Activated CD8-positive, alpha-beta memory T cell treated with anti-CD3 and anti-CD28 coated beads, Interleukin-2, amount 10 ng/mL, durations not matched to agents 7 days and 5 days (primary cell): ENCODE data around the gene ACP7. TPM values are rescaled to one million over a fixed set of nuclear protein-coding genes. Genes with fewer than 3 reads are reported as not detected.
"Not testable (repeated sequence)": the region's sequence is repeated elsewhere in the genome, so short reads cannot be mapped to it uniquely, and the experiment has no call there.

ENCODE experiments used
- ATAC-seq: fragments of 150-1000 bp; cut with Tn5 transposase; one replicate; pipeline ENCODE4 v1.10.0; 2021; ENCODE audit warnings: moderate library complexity
- CTCF ChIA-PET: fragments of 350-600 bp; sonication (Branson Sonifier 250); formaldehyde crosslinking; loops from one replicate; lab custom pipeline; 2021; ENCODE audit warnings: antibody characterized with exemption; lab: Charles Lee
- DNase-seq: peaks from one replicate; pipeline ENCODE4 v3.0.0-alpha.2; 2020
- H3K27ac Mint-ChIP-seq: one replicate; pipeline ENCODE4 v1.8.0; 2021; ENCODE audit warnings: mild to moderate bottlenecking, mixed read lengths
- H3K27me3 Mint-ChIP-seq: one replicate; pipeline ENCODE4 v1.8.0; 2021; ENCODE audit warnings: mixed read lengths
- H3K36me3 Mint-ChIP-seq: one replicate; pipeline ENCODE4 v1.8.0; 2021; ENCODE audit warnings: mild to moderate bottlenecking, mixed read lengths
- H3K4me1 Mint-ChIP-seq: one replicate; pipeline ENCODE4 v1.8.0; 2021; ENCODE audit warnings: mixed read lengths
- H3K4me3 Mint-ChIP-seq: one replicate; pipeline ENCODE4 v1.8.0; 2021; ENCODE audit warnings: mild to moderate bottlenecking, moderate library complexity, mixed read lengths
- H3K9me3 Mint-ChIP-seq: one replicate; pipeline ENCODE4 v1.8.0; 2022; ENCODE audit warnings: low read depth, mixed read lengths
- total RNA-seq, 2 experiments: library from RNA; stranded (reverse); gene quantifications; one replicate each; pipeline ENCODE4 v1.2.3, GENCODE V29; 2021

ACP7 gene
- total RNA-seq, 2 experiments from 2014 or later = not detected

GRCh38 chr19:39082745-39083598 lies 1.2 kb upstream of the ACP7 start:
- Mint-ChIP-seq H3K4me1 (peaks cover 14% of the 10 kb centered on the region), H3K4me3 (no peak overlapping the region), H3K27ac (no peak overlapping the region), H3K36me3 (no peaks in the 10 kb centered on the region), H3K27me3 (peaks cover 58% of the 10 kb centered on the region), H3K9me3 (no peaks in the 10 kb centered on the region)
- no peak for DNase-seq
- no peak for ATAC-seq
- CTCF ChIA-PET = no interaction called here

GRCh38 chr19:39083599-39083982 lies 577 bp upstream of the ACP7 start:
- peaks cover 58% of the 10 kb centered on the region for H3K27me3 Mint-ChIP-seq
- DNase-seq = no peak
- H3K9me3 Mint-ChIP-seq = no peaks in the 10 kb centered on the region
- H3K4me3 Mint-ChIP-seq = no peak overlapping the region
- peak; percentile 23 for ATAC-seq
- H3K27ac Mint-ChIP-seq = no peak overlapping the region
- CTCF ChIA-PET = interaction anchor here (0.8 kb wide), 1 partner anchor 9 kb away, joined by 3 read pairs; no protein-coding TSS in a partner anchor
- peaks cover 14% of the 10 kb centered on the region for H3K4me1 Mint-ChIP-seq
- no peaks in the 10 kb centered on the region for H3K36me3 Mint-ChIP-seq

- ATAC-seq (no peak), DNase-seq (no peak)
- peaks cover 14% of the 10 kb centered on the region for H3K4me1 Mint-ChIP-seq
- H3K4me3 Mint-ChIP-seq = no peak overlapping the region
- H3K27me3 Mint-ChIP-seq = peaks cover 60% of the 10 kb centered on the region
- no peaks in the 10 kb centered on the region for H3K9me3 Mint-ChIP-seq
- CTCF ChIA-PET = no interaction called here
- H3K27ac Mint-ChIP-seq = no peak overlapping the region
- no peaks in the 10 kb centered on the region for H3K36me3 Mint-ChIP-seq
Observed at GRCh38 chr19:39084732-39085080, 538 bp downstream of the ACP7 start.

- Mint-ChIP-seq H3K4me3 (no peak overlapping the region), H3K36me3 (no peaks in the 10 kb centered on the region), H3K27me3 (peaks cover 59% of the 10 kb centered on the region), H3K27ac (no peak overlapping the region), H3K9me3 (no peaks in the 10 kb centered on the region), H3K4me1 (peaks cover 14% of the 10 kb centered on the region)
- no peak for DNase-seq
- CTCF ChIA-PET = interaction anchor here (1.5 kb wide), 1 partner anchor 10 kb away, joined by 3 read pairs; no protein-coding TSS in a partner anchor
- ATAC-seq = no peak
Observed at GRCh38 chr19:39085392-39085791, 1.2 kb downstream of the ACP7 start.

GRCh38 chr19:39086386-39086785 lies 2.2 kb downstream of the ACP7 start:
- Mint-ChIP-seq H3K36me3 (no peaks in the 10 kb centered on the region), H3K4me1 (peaks cover 11% of the 10 kb centered on the region), H3K27me3 (peaks cover 49% of the 10 kb centered on the region), H3K9me3 (no peaks in the 10 kb centered on the region), H3K4me3 (no peak overlapping the region), H3K27ac (no peak overlapping the region)
- ATAC-seq (no peak), DNase-seq (no peak)
- CTCF ChIA-PET = interaction anchor here (0.7 to 1.5 kb wide), 3 partner anchors 8 to 130 kb away, joined by 3 read pairs; no protein-coding TSS in a partner anchor

GRCh38 chr19:39087907-39088686 lies 3.9 kb downstream of the ACP7 start:
- peaks cover 6% of the 10 kb centered on the region for H3K4me1 Mint-ChIP-seq
- no peak for DNase-seq
- CTCF ChIA-PET = no interaction called here
- ATAC-seq = no peak
- peaks cover 36% of the 10 kb centered on the region for H3K27me3 Mint-ChIP-seq
- H3K27ac Mint-ChIP-seq = no peak overlapping the region
- no peak overlapping the region for H3K4me3 Mint-ChIP-seq
- H3K9me3 Mint-ChIP-seq = no peaks in the 10 kb centered on the region
- H3K36me3 Mint-ChIP-seq = no peaks in the 10 kb centered on the region

GRCh38 chr19:39090016-39090415 lies 5.8 kb downstream of the ACP7 start:
- H3K9me3 Mint-ChIP-seq, H3K36me3 Mint-ChIP-seq, DNase-seq, H3K4me1 Mint-ChIP-seq, H3K4me3 Mint-ChIP-seq, ATAC-seq, H3K27ac Mint-ChIP-seq: not testable (repeated sequence)
- CTCF ChIA-PET = interaction anchor here (1.5 kb wide), 1 partner anchor 38 kb away, joined by 3 read pairs; no protein-coding TSS in a partner anchor
- peaks cover 35% of the 10 kb centered on the region for H3K27me3 Mint-ChIP-seq

GRCh38 chr19:39090881-39091280 lies 6.7 kb downstream of the ACP7 start:
- Mint-ChIP-seq H3K4me1 (peaks cover 5% of the 10 kb centered on the region), H3K27ac (no peak overlapping the region), H3K4me3 (no peak overlapping the region), H3K36me3 (no peaks in the 10 kb centered on the region), H3K9me3 (no peaks in the 10 kb centered on the region), H3K27me3 (peaks cover 33% of the 10 kb centered on the region)
- CTCF ChIA-PET = interaction anchor here (1.5 kb wide), 1 partner anchor 39 kb away, joined by 3 read pairs; no protein-coding TSS in a partner anchor
- DNase-seq (no peak), ATAC-seq (no peak)

- not testable (repeated sequence) for H3K27ac Mint-ChIP-seq, ATAC-seq
Observed at GRCh38 chr19:39095799-39096540, 11.8 kb downstream of the ACP7 start.

GRCh38 chr19:39097299-39097698 lies 13.1 kb downstream of the ACP7 start:
- Mint-ChIP-seq H3K36me3 (no peaks in the 10 kb centered on the region), H3K27me3 (peaks cover 44% of the 10 kb centered on the region), H3K4me1 (peaks cover 5% of the 10 kb centered on the region), H3K4me3 (no peak overlapping the region), H3K9me3 (no peaks in the 10 kb centered on the region), H3K27ac (no peak overlapping the region)
- DNase-seq = no peak
- ATAC-seq = no peak
- CTCF ChIA-PET = interaction anchor here (0.7 kb wide), 1 partner anchor 46 kb away, joined by 3 read pairs; no protein-coding TSS in a partner anchor

More at GRCh38 chr19:39095799-39096540, 11.8 kb downstream of the ACP7 start:
- H3K27me3 Mint-ChIP-seq = peaks cover 44% of the 10 kb centered on the region
- not testable (repeated sequence) for H3K9me3 Mint-ChIP-seq, H3K4me1 Mint-ChIP-seq, DNase-seq, H3K4me3 Mint-ChIP-seq, H3K36me3 Mint-ChIP-seq
- CTCF ChIA-PET = interaction anchor here (0.7 to 1.2 kb wide), 2 partner anchors 10 to 14 kb away, joined by 3 read pairs; no protein-coding TSS in a partner anchor

GRCh38 chr19:39097721-39098120 lies 13.6 kb downstream of the ACP7 start:
- CTCF ChIA-PET = interaction anchor here (0.7 kb wide), 1 partner anchor 47 kb away, joined by 3 read pairs; no protein-coding TSS in a partner anchor
- Mint-ChIP-seq H3K9me3 (no peaks in the 10 kb centered on the region), H3K4me3 (no peak overlapping the region), H3K27me3 (peaks cover 44% of the 10 kb centered on the region), H3K4me1 (peaks cover 5% of the 10 kb centered on the region), H3K36me3 (no peaks in the 10 kb centered on the region), H3K27ac (no peak overlapping the region)
- ATAC-seq = no peak
- no peak for DNase-seq

GRCh38 chr19:39098365-39099269 lies 14.4 kb downstream of the ACP7 start:
- Mint-ChIP-seq H3K4me1 (peaks cover 4% of the 10 kb centered on the region), H3K4me3 (no peak overlapping the region), H3K27ac (no peak overlapping the region), H3K36me3 (no peaks in the 10 kb centered on the region), H3K27me3 (peaks cover 43% of the 10 kb centered on the region), H3K9me3 (no peaks in the 10 kb centered on the region)
- CTCF ChIA-PET = interaction anchor here (0.9 kb wide), 1 partner anchor 11 kb away, joined by 3 read pairs; no protein-coding TSS in a partner anchor
- no peak for DNase-seq
- ATAC-seq = no peak
